SHP77 treated with DMSO at 0.1 percent for 48 hours (cell line): ENCODE data around the gene SIM2.

Experiments
- DNase-seq: peaks from one replicate; lab custom pipeline; 2025; lab: John Stamatoyannopoulos, UW

SIM2 gene

DNA sequence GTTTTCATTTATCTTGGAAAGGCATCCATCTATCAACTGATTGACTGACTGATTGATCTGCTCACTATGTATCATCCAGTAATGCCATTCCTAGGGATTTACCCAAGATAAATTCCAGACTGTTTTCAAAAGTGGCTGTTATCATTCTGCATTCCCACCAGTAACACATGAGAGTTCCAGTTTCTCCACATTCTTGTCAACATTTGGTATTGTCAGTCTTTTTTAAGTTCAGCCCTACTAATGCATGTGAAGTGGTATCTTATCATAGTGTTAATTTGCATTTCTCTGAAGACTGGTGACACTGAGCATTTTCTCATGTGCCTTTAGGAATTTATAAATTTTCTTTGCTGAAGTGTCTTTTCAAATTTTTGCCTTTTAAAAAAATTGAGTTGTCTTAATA is 99.6 kb downstream of the SIM2 start:
- no peak for DNase-seq
